ENCODE measurements around the gene DMD. TPM values are rescaled to one million over a fixed set of nuclear protein-coding genes. Genes with fewer than 3 reads are reported as not detected.

DMD gene
- total RNA-seq, 2 donors from 2014 or later = 1.4 to 7.5 TPM

DNA sequence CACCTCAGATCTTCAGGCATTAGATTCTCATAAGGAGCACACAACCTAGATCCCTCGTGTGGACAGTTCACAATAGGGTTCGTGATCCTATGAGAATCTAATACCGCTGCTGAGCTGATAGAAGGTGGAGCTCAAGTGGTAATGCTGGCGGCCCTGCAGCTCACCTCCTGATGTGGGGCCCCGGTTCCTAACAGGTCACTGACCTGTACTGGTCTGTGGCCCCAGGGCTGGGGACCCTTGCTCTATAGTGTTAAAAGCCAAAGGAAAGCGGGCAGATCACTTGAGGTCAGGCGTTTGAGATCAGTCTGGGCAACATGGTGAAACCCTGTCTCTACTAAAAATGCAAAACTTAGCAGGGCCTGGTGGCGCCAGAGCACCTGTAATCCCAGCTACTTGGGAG, 1092.5 kb downstream of the DMD start:
- Mint-ChIP-seq H3K4me1 (no peaks in the 10 kb centered on the region), H3K36me3 (ENCODE audit: low read depth) (no peaks in the 10 kb centered on the region), H3K27ac (no peak overlapping the region), H3K9me3 (peaks cover 3% of the 10 kb centered on the region), H3K27me3 (no peaks in the 10 kb centered on the region), H3K4me3 (no peak overlapping the region)
- ATAC-seq (replicated peaks) = no peak

GRCh38 chrX:32116047-32116446, 1095.3 kb downstream of the DMD start:
- Mint-ChIP-seq H3K4me3 (no peak overlapping the region), H3K9me3 (no peaks in the 10 kb centered on the region)
- no peak for ATAC-seq (replicated peaks)

DNA sequence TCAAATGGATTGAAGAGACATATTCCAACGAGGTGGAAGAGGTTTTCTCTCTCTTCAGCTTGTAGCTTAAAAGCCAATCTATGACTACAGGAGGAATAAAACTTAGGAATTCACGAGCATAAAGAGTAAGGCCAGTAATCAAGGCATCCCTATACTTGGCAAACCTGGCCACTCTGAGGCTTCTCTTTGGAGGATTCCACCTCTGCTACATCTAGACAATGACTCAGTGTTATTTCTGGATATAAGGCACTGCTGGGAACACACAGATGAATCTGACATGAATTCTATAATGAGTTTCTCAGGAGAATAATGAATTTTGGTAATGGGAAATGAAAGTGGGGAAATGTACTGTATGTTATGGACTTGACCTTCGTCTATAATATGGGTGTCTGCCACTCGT, 1123.7 kb downstream of the DMD start:
- no peak for ATAC-seq (replicated peaks)
- Mint-ChIP-seq H3K9me3 (no peaks in the 10 kb centered on the region), H3K4me1 (no peaks in the 10 kb centered on the region), H3K4me3 (no peak overlapping the region), H3K27me3 (no peaks in the 10 kb centered on the region), H3K27ac (no peak overlapping the region), H3K36me3 (ENCODE audit: low read depth) (no peaks in the 10 kb centered on the region)

More at GRCh38 chrX:32116047-32116446, 1095.3 kb downstream of the DMD start:
- Mint-ChIP-seq H3K4me1 (no peaks in the 10 kb centered on the region), H3K27me3 (no peaks in the 10 kb centered on the region), H3K36me3 (ENCODE audit: low read depth) (no peaks in the 10 kb centered on the region), H3K27ac (no peak overlapping the region)

- ATAC-seq (replicated peaks) = no peak
- no peak overlapping the region for H3K4me3 Mint-ChIP-seq
- H3K27ac Mint-ChIP-seq = no peak overlapping the region
- no peaks in the 10 kb centered on the region for H3K4me1 Mint-ChIP-seq
- no peaks in the 10 kb centered on the region for H3K36me3 Mint-ChIP-seq (ENCODE audit: low read depth)
- H3K27me3 Mint-ChIP-seq = no peaks in the 10 kb centered on the region
- no peaks in the 10 kb centered on the region for H3K9me3 Mint-ChIP-seq
Observed at GRCh38 chrX:32084757-32085156, 1126.6 kb downstream of the DMD start.

GRCh38 chrX:32048285-32048684, 1163.1 kb downstream of the DMD start:
- Mint-ChIP-seq H3K4me3 (no peak overlapping the region), H3K36me3 (ENCODE audit: low read depth) (no peaks in the 10 kb centered on the region), H3K27me3 (no peaks in the 10 kb centered on the region), H3K27ac (no peak overlapping the region), H3K9me3 (no peaks in the 10 kb centered on the region), H3K4me1 (no peaks in the 10 kb centered on the region)
- ATAC-seq (replicated peaks) = no peak

GRCh38 chrX:32045149-32045548, 1166.2 kb downstream of the DMD start:
- no peaks in the 10 kb centered on the region for H3K9me3 Mint-ChIP-seq
- ATAC-seq (replicated peaks) = no peak
- no peaks in the 10 kb centered on the region for H3K36me3 Mint-ChIP-seq (ENCODE audit: low read depth)
- H3K27me3 Mint-ChIP-seq = no peaks in the 10 kb centered on the region
- H3K4me3 Mint-ChIP-seq = no peak overlapping the region
- H3K4me1 Mint-ChIP-seq = no peaks in the 10 kb centered on the region
- H3K27ac Mint-ChIP-seq = no peak overlapping the region

GRCh38 chrX:32041181-32041580, 1170.2 kb downstream of the DMD start:
- no peak for ATAC-seq (replicated peaks)
- Mint-ChIP-seq H3K4me3 (no peak overlapping the region), H3K36me3 (ENCODE audit: low read depth) (no peaks in the 10 kb centered on the region)

GRCh38 chrX:32026772-32027171, 1184.6 kb downstream of the DMD start:
- H3K27ac Mint-ChIP-seq = no peak overlapping the region
- no peaks in the 10 kb centered on the region for H3K4me1 Mint-ChIP-seq
- H3K27me3 Mint-ChIP-seq = no peaks in the 10 kb centered on the region
- no peak overlapping the region for H3K4me3 Mint-ChIP-seq
- no peak for ATAC-seq (replicated peaks)
- H3K9me3 Mint-ChIP-seq = peaks cover 3% of the 10 kb centered on the region
- no peaks in the 10 kb centered on the region for H3K36me3 Mint-ChIP-seq (ENCODE audit: low read depth)

More at GRCh38 chrX:32041181-32041580, 1170.2 kb downstream of the DMD start:
- Mint-ChIP-seq H3K4me1 (no peaks in the 10 kb centered on the region), H3K27ac (no peak overlapping the region), H3K9me3 (peaks cover under 1% of the 10 kb centered on the region), H3K27me3 (no peaks in the 10 kb centered on the region)

DNA sequence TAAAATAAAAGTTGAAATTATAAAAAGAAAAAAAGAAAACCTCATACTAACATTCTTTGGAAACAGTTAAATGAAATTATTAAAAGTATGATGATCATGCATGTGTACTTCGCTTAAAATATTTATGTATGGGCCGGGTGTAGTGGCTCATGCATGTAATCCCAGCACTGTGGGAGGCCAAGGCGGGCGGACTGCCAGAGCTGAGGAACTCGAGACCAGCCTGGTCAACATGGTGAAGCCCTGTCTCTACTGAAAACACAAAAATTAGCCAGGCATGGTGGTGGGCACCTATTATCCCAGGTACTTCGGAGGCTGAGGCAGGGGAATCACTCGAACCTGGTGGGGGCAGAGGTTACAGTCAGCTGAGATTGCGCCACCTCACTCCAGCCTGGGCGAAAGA, 1187.3 kb downstream of the DMD start:
- H3K4me1 Mint-ChIP-seq = no peaks in the 10 kb centered on the region
- H3K27ac Mint-ChIP-seq = no peak overlapping the region
- no peaks in the 10 kb centered on the region for H3K9me3 Mint-ChIP-seq
- ATAC-seq (replicated peaks) = no peak
- no peak overlapping the region for H3K4me3 Mint-ChIP-seq
- H3K27me3 Mint-ChIP-seq = no peaks in the 10 kb centered on the region
- H3K36me3 Mint-ChIP-seq (ENCODE audit: low read depth) = no peaks in the 10 kb centered on the region

DNA sequence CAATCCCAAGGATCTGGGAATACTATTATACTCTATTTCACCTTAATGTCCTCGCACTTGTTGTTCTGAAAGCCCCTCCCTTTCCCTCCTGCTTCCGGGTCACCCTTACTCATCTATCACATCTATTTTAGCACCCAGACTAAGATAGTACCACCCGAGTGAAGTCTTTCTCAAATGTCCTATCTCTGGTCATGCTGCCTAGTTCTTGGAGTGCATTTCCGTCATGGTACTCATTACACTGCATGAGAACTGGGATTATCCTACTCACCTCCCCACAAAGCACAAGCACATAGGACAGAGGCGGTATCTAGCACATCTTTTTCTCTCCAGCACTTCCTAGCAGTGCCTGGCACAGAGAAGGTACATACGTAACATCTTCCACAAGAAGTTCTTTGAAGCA, 1195.2 kb downstream of the DMD start:
- no peak for ATAC-seq (replicated peaks)
- peaks cover 6% of the 10 kb centered on the region for H3K9me3 Mint-ChIP-seq
- H3K36me3 Mint-ChIP-seq (ENCODE audit: low read depth) = no peaks in the 10 kb centered on the region
- no peaks in the 10 kb centered on the region for H3K27me3 Mint-ChIP-seq
- no peak overlapping the region for H3K27ac Mint-ChIP-seq
- no peaks in the 10 kb centered on the region for H3K4me1 Mint-ChIP-seq
- no peak overlapping the region for H3K4me3 Mint-ChIP-seq

GRCh38 chrX:32010948-32011347, 1200.4 kb downstream of the DMD start:
- no peak overlapping the region for H3K27ac Mint-ChIP-seq

DNA sequence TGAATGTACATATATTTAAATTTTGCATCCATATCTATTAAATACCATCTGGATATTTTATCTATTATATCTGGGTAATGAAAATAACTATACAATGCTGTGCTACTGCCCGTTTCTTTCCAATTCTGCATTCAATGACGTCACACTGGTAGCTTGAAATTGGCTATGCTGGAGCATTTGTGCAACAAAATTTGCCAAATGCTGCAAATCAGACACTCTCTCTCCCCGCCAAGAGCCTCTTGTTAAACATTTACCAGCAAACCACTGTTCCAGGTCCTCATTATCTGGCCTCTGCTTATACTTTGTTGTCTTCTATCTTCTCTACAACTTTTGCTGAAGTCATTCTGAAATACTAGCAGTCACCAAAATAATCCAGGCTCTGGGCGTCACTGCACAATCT, 1201.1 kb downstream of the DMD start:
- Mint-ChIP-seq H3K9me3 (peaks cover 5% of the 10 kb centered on the region), H3K4me1 (no peaks in the 10 kb centered on the region), H3K4me3 (no peak overlapping the region), H3K27ac (no peak overlapping the region), H3K27me3 (no peaks in the 10 kb centered on the region), H3K36me3 (ENCODE audit: low read depth) (no peaks in the 10 kb centered on the region)
- ATAC-seq (replicated peaks) = no peak

More at GRCh38 chrX:32010948-32011347, 1200.4 kb downstream of the DMD start:
- no peak for ATAC-seq (replicated peaks)
- Mint-ChIP-seq H3K9me3 (peaks cover 5% of the 10 kb centered on the region), H3K4me3 (no peak overlapping the region), H3K4me1 (no peaks in the 10 kb centered on the region), H3K27me3 (no peaks in the 10 kb centered on the region), H3K36me3 (ENCODE audit: low read depth) (no peaks in the 10 kb centered on the region)

DNA sequence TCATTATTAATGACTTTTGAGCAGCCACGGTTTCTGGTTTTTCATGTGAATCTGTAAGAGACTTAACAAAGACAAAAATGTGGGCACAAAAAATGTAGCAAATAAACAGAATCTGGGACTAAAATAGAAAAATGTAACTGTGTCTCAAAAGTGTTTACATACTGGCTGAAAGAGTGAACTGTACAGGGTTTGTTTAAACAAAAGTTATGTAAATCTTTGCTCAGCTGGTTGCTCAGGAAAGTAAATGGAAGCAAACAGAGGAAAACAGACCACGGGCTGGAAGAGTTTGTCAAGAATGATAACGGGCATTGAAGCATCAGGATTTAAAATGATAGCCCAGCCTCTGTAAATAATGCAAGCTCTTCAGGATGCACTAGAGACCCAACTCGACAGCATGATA, 1217.7 kb downstream of the DMD start:
- ATAC-seq (replicated peaks) = no peak
- Mint-ChIP-seq H3K4me3 (no peak overlapping the region), H3K27me3 (no peaks in the 10 kb centered on the region), H3K9me3 (no peaks in the 10 kb centered on the region), H3K27ac (no peak overlapping the region), H3K36me3 (ENCODE audit: low read depth) (no peaks in the 10 kb centered on the region), H3K4me1 (no peaks in the 10 kb centered on the region)

GRCh38 chrX:31988975-31989374, 1222.4 kb downstream of the DMD start:
- Mint-ChIP-seq H3K27ac (no peak overlapping the region), H3K4me3 (no peak overlapping the region), H3K27me3 (no peaks in the 10 kb centered on the region), H3K9me3 (peaks cover 4% of the 10 kb centered on the region), H3K36me3 (ENCODE audit: low read depth) (no peaks in the 10 kb centered on the region), H3K4me1 (no peaks in the 10 kb centered on the region)
- no peak for ATAC-seq (replicated peaks)

DNA sequence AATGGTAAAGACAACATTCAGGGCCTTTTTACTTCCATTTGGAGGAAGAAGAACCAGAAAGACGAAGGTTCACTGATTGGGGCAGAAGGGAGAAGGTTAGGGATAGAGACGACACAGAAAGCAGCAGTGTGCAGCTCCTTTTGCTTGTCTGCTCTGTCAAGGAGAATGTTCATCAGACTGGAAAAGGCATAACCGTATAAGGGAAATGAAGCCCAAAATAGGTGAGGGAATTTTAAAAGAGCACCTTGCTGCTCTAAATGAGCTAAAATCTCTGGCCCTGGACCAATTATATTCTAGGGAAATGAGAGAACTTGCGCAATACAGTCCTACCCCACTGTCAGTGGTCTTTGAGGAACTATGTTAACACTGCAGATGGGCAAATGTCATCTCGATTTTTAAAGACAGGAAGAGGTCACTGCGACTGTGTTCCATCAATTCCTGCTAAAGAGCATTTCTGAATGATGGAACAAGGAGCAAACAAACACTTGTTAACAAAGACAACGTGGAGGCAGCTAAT, 1229.7 kb downstream of the DMD start:
- ATAC-seq (replicated peaks) = no peak
- Mint-ChIP-seq H3K36me3 (ENCODE audit: low read depth) (no peaks in the 10 kb centered on the region), H3K27me3 (no peaks in the 10 kb centered on the region), H3K4me1 (no peaks in the 10 kb centered on the region), H3K9me3 (peaks cover 10% of the 10 kb centered on the region), H3K4me3 (no peak overlapping the region), H3K27ac (no peak overlapping the region)

GRCh38 chrX:31969714-31970113, 1241.6 kb downstream of the DMD start:
- no peak for ATAC-seq (replicated peaks)
- H3K9me3 Mint-ChIP-seq = no peaks in the 10 kb centered on the region
- H3K27ac Mint-ChIP-seq = no peak overlapping the region
- no peak overlapping the region for H3K4me3 Mint-ChIP-seq
- no peaks in the 10 kb centered on the region for H3K27me3 Mint-ChIP-seq
- no peaks in the 10 kb centered on the region for H3K36me3 Mint-ChIP-seq (ENCODE audit: low read depth)
- no peaks in the 10 kb centered on the region for H3K4me1 Mint-ChIP-seq
